Thyroid gland (tissue), 4 donors: ENCODE data around the gene SEMA4D.

ENCODE experiments used
- POLR2A ChIP-seq, 2 donors: fragments of 450-650 bp; IDR thresholded peaks; one replicate each; pipeline ENCODE4 v1.6.1; 2017; ENCODE audit warnings: antibody characterized with exemption in 2 of 2, mild to moderate bottlenecking in 2 of 2, moderate library complexity in 1 of 2
- TF ChIP-seq, protein P1 (sequence below), 6 experiments: fragments of 200-600 bp in 3 of 6; fragments of 450-650 bp in 3 of 6; sonication (generic) in 3 of 6; IDR thresholded peaks; one replicate each; pipeline ENCODE4 v1.5.1; 2016 to 2019; ENCODE audit warnings: antibody characterized with exemption in 6 of 6, mild to moderate bottlenecking in 2 of 6, inconsistent platforms in 1 of 6, moderate library complexity in 1 of 6

DNA sequence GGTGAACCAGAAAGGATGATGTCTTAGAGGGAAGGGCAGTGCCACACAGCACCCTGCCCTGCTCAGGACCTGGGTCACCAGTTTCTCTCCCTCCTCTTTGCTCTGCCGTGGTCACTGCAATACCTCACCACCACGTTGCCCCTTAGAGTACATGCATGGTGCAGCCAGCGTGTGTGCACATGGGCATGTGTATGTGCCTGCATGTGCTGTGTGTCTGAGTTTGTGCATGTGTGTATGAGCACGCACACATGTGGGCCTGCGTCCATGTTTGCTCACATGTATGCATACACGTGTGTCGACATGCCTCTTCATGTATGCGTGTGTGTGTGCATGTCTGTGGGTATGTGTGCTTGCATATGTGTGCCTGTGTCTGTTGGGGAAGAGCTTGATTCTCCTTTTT lies 41.5 kb upstream of the SEMA4D start:
- TF ChIP-seq, protein P1, sequence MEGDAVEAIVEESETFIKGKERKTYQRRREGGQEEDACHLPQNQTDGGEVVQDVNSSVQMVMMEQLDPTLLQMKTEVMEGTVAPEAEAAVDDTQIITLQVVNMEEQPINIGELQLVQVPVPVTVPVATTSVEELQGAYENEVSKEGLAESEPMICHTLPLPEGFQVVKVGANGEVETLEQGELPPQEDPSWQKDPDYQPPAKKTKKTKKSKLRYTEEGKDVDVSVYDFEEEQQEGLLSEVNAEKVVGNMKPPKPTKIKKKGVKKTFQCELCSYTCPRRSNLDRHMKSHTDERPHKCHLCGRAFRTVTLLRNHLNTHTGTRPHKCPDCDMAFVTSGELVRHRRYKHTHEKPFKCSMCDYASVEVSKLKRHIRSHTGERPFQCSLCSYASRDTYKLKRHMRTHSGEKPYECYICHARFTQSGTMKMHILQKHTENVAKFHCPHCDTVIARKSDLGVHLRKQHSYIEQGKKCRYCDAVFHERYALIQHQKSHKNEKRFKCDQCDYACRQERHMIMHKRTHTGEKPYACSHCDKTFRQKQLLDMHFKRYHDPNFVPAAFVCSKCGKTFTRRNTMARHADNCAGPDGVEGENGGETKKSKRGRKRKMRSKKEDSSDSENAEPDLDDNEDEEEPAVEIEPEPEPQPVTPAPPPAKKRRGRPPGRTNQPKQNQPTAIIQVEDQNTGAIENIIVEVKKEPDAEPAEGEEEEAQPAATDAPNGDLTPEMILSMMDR (IDR thresholded peaks at IDR 0.05): no peak
- TF ChIP-seq POLR2A (IDR thresholded peaks at IDR 0.05): no peak
